ENCODE results near the gene PCED1B. TPM values are rescaled to one million over a fixed set of nuclear protein-coding genes. Genes with fewer than 3 reads are reported as not detected.
"Not testable (repeated sequence)": the region's sequence is repeated elsewhere in the genome, so short reads cannot be mapped to it uniquely, and the experiment has no call there.

Gene PCED1B
- total and polyA plus RNA-seq, 2 experiments from 2014 or later = 3.6 to 6.6 TPM

DNA sequence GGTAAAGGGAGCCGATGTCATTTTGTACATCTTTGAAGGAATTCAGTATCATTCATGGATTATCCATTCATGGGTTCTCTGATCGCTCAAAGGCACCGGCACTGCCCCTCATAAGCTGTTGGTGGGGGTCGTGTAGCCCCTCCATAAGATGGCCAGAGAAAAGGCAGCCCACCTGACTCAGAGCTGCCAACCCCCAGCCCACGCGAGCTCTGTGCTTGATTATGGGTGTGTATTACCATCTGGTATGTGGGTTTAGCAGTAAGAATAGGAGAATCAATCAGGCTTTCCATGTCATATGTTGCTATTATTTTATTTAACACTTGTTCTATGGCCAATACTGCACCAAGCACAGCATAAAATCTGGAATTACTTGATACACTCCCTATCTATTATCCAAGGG is 32.4 kb downstream of the PCED1B start:
- no peaks in the 10 kb centered on the region for H3K27me3 ChIP-seq
- H2AFZ ChIP-seq = no peak overlapping the region
- H3K9me3 ChIP-seq (ENCODE audit: low read depth) = no peaks in the 10 kb centered on the region
- DNase-seq (ENCODE audit: low spot score) = no peak
- H3K79me2 ChIP-seq = no peaks in the 10 kb centered on the region
- H3K4me3 ChIP-seq = no peak overlapping the region
- H3K9me2 ChIP-seq (replicated peaks; ENCODE audit: insufficient read depth) = no peaks in the 10 kb centered on the region
- H4K20me1 ChIP-seq (ENCODE audit: insufficient read depth, poor library complexity, severe bottlenecking) = no peaks in the 10 kb centered on the region
- no peak overlapping the region for H3K27ac ChIP-seq
- no peaks in the 10 kb centered on the region for H3K36me3 ChIP-seq (replicated peaks; ENCODE audit: insufficient read depth, low read depth)
- H3K4me2 ChIP-seq = no peak overlapping the region
- whole genome bisulfite sequencing (ENCODE audit: low lambda C conversion rate, missing lambda C conversion rate) = 90% methylated on average over 6 of the region's 6 CpGs
- TF ChIP-seq EZH2 (IDR thresholded peaks at IDR 0.05; ENCODE audit: borderline replicate concordance) (no peak), EZH2phosphoT487 (IDR thresholded peaks at IDR 0.05; ENCODE audit: low read depth, severe bottlenecking, unreplicated experiment) (no peak), CTCF (IDR thresholded peaks at IDR 0.05; ENCODE audit: poor library complexity) (no peak)
- no peaks in the 10 kb centered on the region for H3K4me1 ChIP-seq (ENCODE audit: insufficient read depth)

GRCh38 chr12:47112679-47113078 is 33.3 kb downstream of the PCED1B start:
- Histone ChIP-seq H3K9me2 (replicated peaks; ENCODE audit: insufficient read depth) (no peaks in the 10 kb centered on the region), H3K4me1 (ENCODE audit: insufficient read depth) (no peaks in the 10 kb centered on the region), H2AFZ (no peak overlapping the region), H3K27me3 (no peaks in the 10 kb centered on the region), H3K9me3 (ENCODE audit: low read depth) (no peaks in the 10 kb centered on the region), H3K36me3 (replicated peaks; ENCODE audit: insufficient read depth, low read depth) (no peaks in the 10 kb centered on the region), H3K4me2 (no peak overlapping the region), H3K27ac (no peak overlapping the region), H3K4me3 (no peak overlapping the region), H3K79me2 (no peaks in the 10 kb centered on the region), H4K20me1 (ENCODE audit: insufficient read depth, poor library complexity, severe bottlenecking) (no peaks in the 10 kb centered on the region)
- no peak for DNase-seq (ENCODE audit: low spot score)
- TF ChIP-seq CTCF (IDR thresholded peaks at IDR 0.05; ENCODE audit: poor library complexity) (no peak), EZH2phosphoT487 (IDR thresholded peaks at IDR 0.05; ENCODE audit: low read depth, severe bottlenecking, unreplicated experiment) (no peak), EZH2 (IDR thresholded peaks at IDR 0.05; ENCODE audit: borderline replicate concordance) (no peak)
- WGBS (ENCODE audit: low lambda C conversion rate, missing lambda C conversion rate) = 91% methylated on average over 2 of the region's 2 CpGs

- Histone ChIP-seq H2AFZ (no peak overlapping the region), H3K9me2 (replicated peaks; ENCODE audit: insufficient read depth) (no peaks in the 10 kb centered on the region)
- WGBS (ENCODE audit: low lambda C conversion rate, missing lambda C conversion rate) = 73% methylated on average over 5 of the region's 5 CpGs
Observed at GRCh38 chr12:47114481-47114892, 35.1 kb downstream of the PCED1B start.

DNA sequence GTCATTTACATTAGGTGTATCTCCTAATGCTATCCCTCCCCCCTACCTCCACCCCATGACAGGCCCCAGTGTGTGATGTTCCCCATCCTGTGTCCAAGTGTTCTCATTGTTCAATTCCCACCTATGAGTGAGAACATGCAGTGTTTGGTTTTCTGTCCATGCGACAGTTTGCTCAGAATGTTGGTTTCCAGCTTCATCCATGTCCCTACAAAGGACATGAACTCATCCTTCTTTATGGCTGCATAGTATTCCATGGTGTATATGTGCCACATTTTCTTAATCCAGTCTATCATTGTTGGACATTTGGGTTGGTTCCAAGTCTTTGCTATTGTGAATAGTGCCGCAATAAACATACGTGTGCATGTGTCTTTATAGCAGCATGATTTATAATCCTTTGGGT is 37.9 kb downstream of the PCED1B start:
- H4K20me1 ChIP-seq (ENCODE audit: insufficient read depth, poor library complexity, severe bottlenecking); H3K27me3 ChIP-seq; H3K27ac ChIP-seq; DNase-seq (ENCODE audit: low spot score); H3K9me2 ChIP-seq (replicated peaks; ENCODE audit: insufficient read depth); H3K4me2 ChIP-seq; H3K79me2 ChIP-seq; H3K36me3 ChIP-seq (replicated peaks; ENCODE audit: insufficient read depth, low read depth); H3K4me3 ChIP-seq; H3K4me1 ChIP-seq (ENCODE audit: insufficient read depth); H2AFZ ChIP-seq; H3K9me3 ChIP-seq (ENCODE audit: low read depth): not testable (repeated sequence)
- 29% methylated on average over 1 of the region's 3 CpGs for WGBS (ENCODE audit: low lambda C conversion rate, missing lambda C conversion rate)

More at GRCh38 chr12:47114481-47114892, 35.1 kb downstream of the PCED1B start:
- no peak overlapping the region for H3K4me3 ChIP-seq
- H3K27me3 ChIP-seq = no peaks in the 10 kb centered on the region
- no peaks in the 10 kb centered on the region for H3K4me1 ChIP-seq (ENCODE audit: insufficient read depth)
- H3K36me3 ChIP-seq (replicated peaks; ENCODE audit: insufficient read depth, low read depth) = no peaks in the 10 kb centered on the region
- DNase-seq (ENCODE audit: low spot score) = no peak
- no peaks in the 10 kb centered on the region for H3K9me3 ChIP-seq (ENCODE audit: low read depth)
- H3K27ac ChIP-seq = no peak overlapping the region
- TF ChIP-seq EZH2phosphoT487 (IDR thresholded peaks at IDR 0.05; ENCODE audit: low read depth, severe bottlenecking, unreplicated experiment) (no peak), CTCF (IDR thresholded peaks at IDR 0.05; ENCODE audit: poor library complexity) (no peak), EZH2 (IDR thresholded peaks at IDR 0.05; ENCODE audit: borderline replicate concordance) (no peak)
- H3K79me2 ChIP-seq = no peaks in the 10 kb centered on the region
- H3K4me2 ChIP-seq = no peak overlapping the region
- no peaks in the 10 kb centered on the region for H4K20me1 ChIP-seq (ENCODE audit: insufficient read depth, poor library complexity, severe bottlenecking)
